D721Med (cell line): ENCODE data around the gene CCDC78.
A peak's percentile ranks its signal among the peaks of the same experiment; 100 is the strongest.
"Not testable (repeated sequence)": the region's sequence is repeated elsewhere in the genome, so short reads cannot be mapped to it uniquely, and the experiment has no call there.

Source experiments
- DNase-seq: peaks from one replicate; pipeline ENCODE4 v3.0.0; 2011; ENCODE audit warnings: low spot score; ENCODE audit not compliant: insufficient read length
- FAIRE-seq: peaks from 2 replicates; lab custom pipeline; 2011; peaks lifted over from hg19 to GRCh38; lab: Jason Lieb, UNC
- TF ChIP-seq, protein P1 (sequence below): IDR thresholded peaks from 2 replicates; pipeline ENCODE4 v1.5.1; 2012; ENCODE audit warnings: mild to moderate bottlenecking, control low read depth; ENCODE audit not compliant: insufficient read depth; ENCODE audit errors: missing control alignments

The CCDC78 gene

DNA sequence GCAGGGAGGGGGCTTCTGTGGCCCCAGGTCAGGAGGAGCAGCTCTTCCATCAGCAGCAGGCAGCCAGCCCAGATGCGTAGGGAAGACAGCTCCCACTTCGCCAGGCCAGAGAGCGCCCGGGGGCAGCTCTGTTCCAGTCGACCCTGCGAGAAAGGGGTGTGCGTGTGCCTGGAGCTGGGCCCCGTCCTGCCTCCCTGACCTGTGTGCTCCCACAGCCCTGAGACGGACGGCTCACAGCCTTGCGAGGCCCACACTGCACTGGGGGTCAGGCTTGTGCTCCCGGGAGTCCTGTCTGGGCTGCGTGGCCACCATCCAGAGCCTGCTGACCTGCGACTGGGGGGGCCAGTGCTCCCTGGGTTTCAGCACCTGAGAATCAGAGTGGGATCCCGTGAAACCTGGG is 33.8 kb upstream of the CCDC78 start:
- DNase-seq (no peak), FAIRE-seq (no peak)
- TF ChIP-seq, protein P1, sequence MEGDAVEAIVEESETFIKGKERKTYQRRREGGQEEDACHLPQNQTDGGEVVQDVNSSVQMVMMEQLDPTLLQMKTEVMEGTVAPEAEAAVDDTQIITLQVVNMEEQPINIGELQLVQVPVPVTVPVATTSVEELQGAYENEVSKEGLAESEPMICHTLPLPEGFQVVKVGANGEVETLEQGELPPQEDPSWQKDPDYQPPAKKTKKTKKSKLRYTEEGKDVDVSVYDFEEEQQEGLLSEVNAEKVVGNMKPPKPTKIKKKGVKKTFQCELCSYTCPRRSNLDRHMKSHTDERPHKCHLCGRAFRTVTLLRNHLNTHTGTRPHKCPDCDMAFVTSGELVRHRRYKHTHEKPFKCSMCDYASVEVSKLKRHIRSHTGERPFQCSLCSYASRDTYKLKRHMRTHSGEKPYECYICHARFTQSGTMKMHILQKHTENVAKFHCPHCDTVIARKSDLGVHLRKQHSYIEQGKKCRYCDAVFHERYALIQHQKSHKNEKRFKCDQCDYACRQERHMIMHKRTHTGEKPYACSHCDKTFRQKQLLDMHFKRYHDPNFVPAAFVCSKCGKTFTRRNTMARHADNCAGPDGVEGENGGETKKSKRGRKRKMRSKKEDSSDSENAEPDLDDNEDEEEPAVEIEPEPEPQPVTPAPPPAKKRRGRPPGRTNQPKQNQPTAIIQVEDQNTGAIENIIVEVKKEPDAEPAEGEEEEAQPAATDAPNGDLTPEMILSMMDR: no peak

DNA sequence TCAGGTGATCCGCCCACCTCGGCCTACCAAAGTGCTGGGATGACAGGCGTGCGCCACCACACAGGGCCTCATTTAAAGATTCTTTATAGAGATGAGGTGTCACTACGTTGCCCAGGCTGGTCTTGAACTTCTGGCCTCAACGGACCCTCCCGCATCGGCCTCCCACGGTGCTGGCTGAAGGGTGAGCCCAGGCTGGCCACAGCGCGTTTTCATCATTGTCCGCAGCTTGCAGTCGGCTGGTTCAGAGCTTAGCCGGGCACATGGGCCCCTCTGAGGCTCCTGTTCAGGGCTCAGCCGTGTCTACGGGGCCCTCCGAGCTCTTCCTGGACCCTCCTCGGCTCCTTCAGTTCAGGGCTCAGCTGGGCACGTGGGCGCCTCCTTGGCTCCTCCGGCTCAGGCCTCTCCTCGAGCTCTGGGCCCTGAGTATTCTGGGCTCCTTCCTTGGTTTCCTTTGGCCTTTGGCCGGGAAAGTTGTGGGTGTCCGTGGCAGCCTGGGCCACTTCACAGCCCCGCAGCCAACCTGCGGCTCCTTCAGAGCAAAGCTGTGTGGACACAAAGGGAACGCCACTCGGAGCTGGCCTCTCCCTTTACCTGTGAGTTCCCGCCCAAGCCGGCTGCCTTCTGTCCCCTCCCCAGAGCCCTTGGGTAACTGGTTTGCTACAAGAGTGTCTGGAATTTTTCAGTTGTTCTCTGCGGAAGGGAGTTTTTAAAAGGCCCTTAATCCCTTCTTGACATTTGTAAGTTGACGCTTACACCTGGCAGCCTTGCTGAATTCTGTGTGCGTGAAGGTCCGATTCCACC is 33.1 kb upstream of the CCDC78 start:
- TF ChIP-seq, protein P1: no peak
- FAIRE-seq (no peak), DNase-seq (no peak)

DNA sequence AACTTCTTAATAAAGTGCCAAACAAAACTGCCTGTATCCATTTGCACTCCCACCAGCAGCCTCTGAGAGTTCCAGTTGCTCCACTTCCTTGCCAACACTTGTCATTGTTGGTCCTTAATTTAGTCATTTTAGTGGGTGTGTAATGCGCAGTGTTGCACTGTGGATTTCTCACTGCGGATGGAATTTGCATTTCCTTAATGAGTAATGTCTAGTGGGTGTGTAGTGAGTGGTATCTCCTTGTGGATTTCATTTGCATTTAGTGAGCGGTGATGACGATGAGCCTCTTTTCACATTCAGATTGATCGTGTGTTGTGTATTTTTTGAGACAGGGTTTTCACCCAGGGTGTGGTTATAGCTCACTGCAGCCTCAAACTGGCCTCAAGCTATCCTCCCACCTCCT is 30.2 kb upstream of the CCDC78 start:
- TF ChIP-seq, protein P1: no peak
- FAIRE-seq (no peak), DNase-seq (no peak)

DNA sequence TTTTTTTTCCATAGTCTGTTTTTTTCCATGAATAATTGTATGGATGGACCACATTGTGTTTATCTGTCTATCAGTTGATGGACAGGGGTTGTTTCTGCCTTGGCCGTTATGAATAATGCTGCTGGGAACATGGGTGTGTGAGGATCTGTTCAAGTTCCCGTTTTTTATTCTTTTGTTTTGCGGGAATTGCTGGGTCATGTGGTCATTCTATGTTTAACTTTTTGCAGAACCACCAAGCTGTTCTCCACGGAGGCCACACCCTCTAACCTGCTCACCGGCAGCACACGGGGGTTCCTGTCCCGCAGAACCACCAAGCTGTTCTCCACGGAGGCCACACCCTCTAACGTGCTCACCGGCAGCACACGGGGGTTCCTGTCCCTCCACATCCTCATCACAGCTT is 28.4 kb upstream of the CCDC78 start:
- FAIRE-seq (no peak), DNase-seq (no peak)
- TF ChIP-seq, protein P1: no peak

DNA sequence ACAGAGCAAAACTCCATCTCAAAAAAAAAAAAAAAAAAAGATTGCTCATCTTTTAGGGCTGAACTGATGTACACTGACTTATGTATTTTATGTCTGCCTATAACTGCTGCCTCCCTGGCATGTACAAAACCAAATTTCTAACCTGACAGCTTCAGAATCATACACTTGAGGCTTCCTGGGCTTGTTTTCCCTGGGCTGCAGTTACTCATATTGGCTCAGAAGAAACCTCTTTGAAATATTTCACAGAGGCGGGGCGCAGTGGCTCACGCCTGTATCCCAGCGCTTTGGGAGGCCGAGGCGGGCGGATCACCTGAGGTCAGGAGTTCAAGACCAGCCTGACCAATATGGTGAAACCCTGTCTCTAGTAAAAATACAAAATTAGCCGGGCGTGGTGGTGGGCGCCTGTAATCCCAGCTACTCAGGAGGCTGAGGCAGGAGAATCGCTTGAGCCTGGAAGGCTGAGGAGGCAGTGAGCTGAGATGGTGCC is 27.9 kb upstream of the CCDC78 start:
- FAIRE-seq, DNase-seq: not testable (repeated sequence)

DNA sequence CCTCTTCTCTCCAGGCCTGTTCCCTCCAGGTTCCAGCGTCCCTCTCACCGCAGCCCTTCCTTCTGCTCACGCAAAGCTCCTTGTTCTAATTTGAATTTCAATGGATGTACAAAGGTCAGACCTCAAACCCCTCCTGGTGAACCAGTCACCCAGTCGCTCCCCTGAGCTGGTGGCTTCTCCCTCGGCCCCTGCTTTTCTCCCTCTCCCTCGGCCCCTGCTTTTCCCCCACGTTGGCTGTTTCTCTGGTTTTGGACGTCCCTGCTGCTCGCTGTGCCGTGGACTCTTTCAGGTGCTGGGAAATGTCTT is 25.7 kb upstream of the CCDC78 start:
- DNase-seq (no peak), FAIRE-seq (no peak)
- TF ChIP-seq, protein P1: no peak

DNA sequence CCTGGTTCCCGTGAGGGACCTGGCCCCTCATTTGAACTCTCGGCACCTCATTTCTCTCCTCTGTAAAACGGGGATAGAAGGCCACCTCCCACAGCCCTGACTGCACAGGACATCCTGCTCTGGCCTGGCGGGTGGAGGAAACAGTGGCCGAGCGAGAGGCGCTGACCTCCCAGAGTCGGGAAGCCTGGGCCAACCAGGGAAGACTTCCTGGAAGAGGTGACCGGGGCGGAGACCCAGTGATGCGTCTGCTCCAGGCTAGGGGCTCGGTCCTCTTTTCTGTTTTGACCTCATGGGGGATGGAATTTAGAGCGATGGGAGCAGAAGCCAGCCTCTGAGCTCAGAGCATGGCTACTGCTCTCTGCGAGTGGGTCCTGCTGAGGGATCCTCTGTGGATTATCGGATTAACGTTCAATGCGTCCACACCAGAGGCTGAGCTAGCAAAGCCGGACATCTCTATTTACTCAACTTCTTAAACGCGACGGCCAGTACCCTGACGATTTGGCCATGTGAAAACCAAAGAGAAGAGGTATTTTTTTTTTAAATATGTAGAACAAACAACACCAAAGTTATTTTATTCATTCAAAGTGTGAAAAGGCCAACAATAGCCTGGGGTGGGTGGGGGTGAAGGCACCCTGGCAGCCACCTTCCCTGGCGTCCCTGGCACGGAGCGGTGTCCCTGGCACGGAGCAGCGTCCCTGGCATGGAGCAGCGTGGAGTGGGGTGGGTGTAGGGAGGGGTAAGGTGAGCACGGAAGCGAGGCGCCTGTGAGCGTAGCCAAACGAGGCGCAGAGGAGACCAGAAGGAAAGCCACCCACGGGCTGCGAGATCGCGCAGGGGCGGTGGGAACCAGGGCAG is 25.1 kb upstream of the CCDC78 start:
- TF ChIP-seq, protein P1: no peak
- no peak for FAIRE-seq
- DNase-seq: peak; percentile 61
